C4-2B (cell line): ENCODE measurements around the gene CCDC9B.

Source experiments
- H3K27ac ChIP-seq: fragments of 450-650 bp; 2 replicates; pipeline ENCODE4 v1.5.1; 2017
- ZFX ChIP-seq: fragments of 450-650 bp; IDR thresholded peaks from 2 replicates; pipeline ENCODE4 v1.6.1; 2017
- TF ChIP-seq, protein P1 (sequence below): fragments of 450-650 bp; conservative IDR thresholded peaks from 2 replicates; pipeline ENCODE4 v1.5.1; 2017; ENCODE audit warnings: mild to moderate bottlenecking

Gene CCDC9B

GRCh38 chr15:40336744-40337122 is 4.0 kb downstream of the CCDC9B start:
- TF ChIP-seq ZFX, result no peak
- TF ChIP-seq, protein P1, sequence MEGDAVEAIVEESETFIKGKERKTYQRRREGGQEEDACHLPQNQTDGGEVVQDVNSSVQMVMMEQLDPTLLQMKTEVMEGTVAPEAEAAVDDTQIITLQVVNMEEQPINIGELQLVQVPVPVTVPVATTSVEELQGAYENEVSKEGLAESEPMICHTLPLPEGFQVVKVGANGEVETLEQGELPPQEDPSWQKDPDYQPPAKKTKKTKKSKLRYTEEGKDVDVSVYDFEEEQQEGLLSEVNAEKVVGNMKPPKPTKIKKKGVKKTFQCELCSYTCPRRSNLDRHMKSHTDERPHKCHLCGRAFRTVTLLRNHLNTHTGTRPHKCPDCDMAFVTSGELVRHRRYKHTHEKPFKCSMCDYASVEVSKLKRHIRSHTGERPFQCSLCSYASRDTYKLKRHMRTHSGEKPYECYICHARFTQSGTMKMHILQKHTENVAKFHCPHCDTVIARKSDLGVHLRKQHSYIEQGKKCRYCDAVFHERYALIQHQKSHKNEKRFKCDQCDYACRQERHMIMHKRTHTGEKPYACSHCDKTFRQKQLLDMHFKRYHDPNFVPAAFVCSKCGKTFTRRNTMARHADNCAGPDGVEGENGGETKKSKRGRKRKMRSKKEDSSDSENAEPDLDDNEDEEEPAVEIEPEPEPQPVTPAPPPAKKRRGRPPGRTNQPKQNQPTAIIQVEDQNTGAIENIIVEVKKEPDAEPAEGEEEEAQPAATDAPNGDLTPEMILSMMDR, result no peak
- no peak overlapping the region for H3K27ac ChIP-seq

- no peak overlapping the region for H3K27ac ChIP-seq
- TF ChIP-seq, protein P1, result no peak
- no peak for TF ChIP-seq ZFX
Measured at GRCh38 chr15:40335938-40336743, 4.6 kb downstream of the CCDC9B start.

DNA sequence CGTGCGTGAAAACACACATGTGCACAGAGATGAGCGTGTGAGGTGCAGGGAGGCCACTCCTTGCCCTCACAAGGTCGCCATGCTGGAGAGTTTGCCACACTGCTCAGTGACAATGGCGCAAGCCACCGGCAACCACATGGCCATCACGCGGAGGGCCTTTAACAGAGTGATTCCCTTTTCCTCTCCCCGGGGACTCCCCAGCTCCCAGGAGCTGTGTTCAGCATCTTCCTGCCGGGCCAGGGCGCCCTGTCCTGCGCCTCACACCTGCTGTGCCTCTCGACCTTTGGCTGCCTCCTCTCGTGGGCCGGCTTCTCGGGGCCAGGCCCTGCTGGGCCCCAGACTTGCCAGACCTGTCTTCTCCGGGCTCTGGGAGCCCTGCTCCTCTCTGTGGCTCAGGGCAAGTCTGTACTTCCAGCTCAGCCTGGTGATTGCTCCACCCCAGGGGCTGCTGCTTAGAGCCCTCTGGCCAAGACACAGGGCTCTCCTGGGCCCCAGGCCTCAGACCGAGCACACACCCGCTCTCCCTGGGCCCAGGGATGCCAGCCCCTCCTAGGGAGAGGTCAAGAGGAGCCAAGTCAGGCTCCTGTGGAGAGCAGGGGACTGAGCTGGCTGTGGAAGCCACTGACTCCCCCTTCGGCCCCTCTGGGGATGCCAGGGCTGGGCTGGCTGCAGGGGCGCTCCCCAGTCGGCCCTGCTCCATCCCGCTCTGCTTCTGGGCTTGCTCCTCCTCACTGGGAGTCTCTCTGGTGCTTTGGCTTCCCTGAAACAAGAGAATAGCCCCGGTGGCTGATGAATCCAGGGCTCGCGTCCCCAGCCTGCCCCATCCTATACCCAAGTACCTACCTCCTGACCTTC is 5.6 kb downstream of the CCDC9B start:
- TF ChIP-seq ZFX, result no peak; the same call in 1 of the 2 replicates
- TF ChIP-seq, protein P1, result no peak
- H3K27ac ChIP-seq, result peak overlapping the region; percentile 37; the same call in 1 of the 2 replicates

DNA sequence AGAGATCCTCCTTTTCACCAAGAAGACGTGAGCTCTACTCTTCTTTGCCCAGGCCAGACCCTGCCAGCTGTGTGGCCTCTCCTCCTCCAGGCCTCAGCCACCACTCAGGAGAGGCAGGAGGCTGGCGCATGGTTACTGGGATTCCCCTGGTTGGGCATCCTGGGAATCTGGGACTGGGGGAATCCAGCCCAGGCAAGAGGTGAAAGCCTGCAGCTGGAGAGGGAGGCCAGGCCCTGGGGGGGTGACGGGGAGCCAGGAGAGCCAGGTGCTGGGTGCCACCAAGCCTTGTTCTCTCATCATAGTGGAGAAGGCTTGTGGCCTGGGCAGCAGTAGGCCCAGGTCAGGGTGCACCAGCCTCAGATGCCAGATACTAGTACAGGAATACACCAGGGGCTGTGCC is 6.2 kb downstream of the CCDC9B start:
- TF ChIP-seq, protein P1, result no peak
- no peak for TF ChIP-seq ZFX
- H3K27ac ChIP-seq, result peak overlapping the region; percentile 37; the same call in 1 of the 2 replicates

GRCh38 chr15:40333922-40334492 is 6.7 kb downstream of the CCDC9B start:
- TF ChIP-seq, protein P1, result no peak
- TF ChIP-seq ZFX, result no peak
- H3K27ac ChIP-seq, result no peak overlapping the region

GRCh38 chr15:40332113-40332781 is 8.5 kb downstream of the CCDC9B start:
- H3K27ac ChIP-seq, result no peak overlapping the region
- TF ChIP-seq ZFX, result no peak
- TF ChIP-seq, protein P1, result no peak
